GM20431 (cell line): ENCODE data around the gene MARCHF11.

Experiments
- in situ Hi-C: fragments of 300-500 bp; cut with MseI, MboI; formaldehyde crosslinking; loops from one replicate; pipeline ENCODE4 v1.15.0; 2020; ENCODE audit warnings: low sequenced_read_pairs; ENCODE audit not compliant: unreplicated experiment

MARCHF11 gene

DNA sequence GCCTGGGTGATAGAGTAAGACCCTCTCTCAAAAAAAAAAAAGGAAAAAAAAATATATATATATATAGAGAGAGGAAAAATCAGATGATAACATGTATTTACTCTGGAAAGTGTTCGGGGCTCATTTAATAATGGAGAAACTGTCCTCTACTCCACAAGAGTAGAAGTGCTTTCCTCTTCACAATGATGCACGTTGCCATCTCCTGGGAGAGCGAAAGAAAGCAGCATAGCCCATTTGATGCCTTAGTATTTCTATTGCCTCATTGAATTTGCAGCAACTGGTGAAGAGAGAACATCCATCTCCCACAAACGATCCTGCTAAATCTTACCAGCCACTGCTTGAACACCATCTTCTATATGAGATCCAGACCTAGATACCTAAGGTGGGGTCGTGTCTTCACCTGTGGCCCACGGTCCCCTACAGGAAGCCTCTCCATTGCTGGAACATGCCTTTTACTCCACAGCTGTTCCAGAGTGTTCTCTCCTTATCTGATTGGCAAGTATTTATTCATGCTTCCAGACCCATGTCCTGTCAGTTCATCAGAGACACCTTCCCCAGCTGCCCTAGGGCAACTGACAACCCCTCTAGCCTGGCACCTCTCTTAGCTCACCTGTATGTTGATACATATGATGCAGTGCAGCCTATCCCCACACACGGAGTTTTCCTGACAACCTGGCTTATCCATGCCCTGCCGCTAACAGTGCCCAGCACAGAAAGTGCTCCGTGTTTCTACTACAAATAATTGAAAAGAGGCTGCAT, 115.3 kb downstream of the MARCHF11 start:
- in situ Hi-C loops, result no loop called here

DNA sequence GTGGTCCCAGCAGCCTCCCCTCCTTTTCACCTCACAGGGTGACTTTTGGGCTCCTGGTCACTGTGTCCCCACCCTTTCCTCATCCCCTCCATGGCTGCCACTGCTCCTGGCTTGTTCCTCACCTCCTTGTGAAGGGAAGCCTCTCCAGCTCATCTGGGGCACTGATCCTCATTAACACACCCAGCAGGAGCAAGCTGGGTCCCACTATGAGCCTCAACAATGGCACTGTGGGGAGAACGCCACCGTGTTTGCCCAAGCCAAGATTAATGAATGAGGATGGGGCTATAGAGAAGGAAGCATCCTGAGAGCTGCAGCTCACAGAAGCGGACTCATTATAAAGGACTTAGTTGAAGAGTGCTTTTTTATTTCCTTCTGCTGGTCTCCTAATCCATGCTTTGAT, 118.4 kb downstream of the MARCHF11 start:
- in situ Hi-C loops, result no loop called here

DNA sequence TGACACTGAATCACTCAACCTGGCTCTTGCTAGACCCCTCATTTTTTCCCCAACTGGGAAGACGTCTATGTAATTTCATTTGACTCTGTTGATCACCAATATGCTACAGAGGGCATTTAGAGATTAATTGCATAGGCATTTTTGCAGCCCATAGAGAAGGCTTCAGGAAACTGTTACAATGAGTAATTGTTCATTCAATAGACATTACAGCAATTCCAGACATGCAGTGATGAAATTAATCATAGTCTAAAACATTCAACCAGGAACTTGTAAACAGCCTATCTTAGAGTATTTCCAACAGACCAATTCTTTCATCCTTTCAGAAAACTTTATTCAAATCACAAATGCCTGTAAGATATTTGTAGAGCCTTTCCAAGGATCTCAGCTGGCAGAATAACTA, 122.3 kb downstream of the MARCHF11 start:
- in situ Hi-C loops, result no loop called here

DNA sequence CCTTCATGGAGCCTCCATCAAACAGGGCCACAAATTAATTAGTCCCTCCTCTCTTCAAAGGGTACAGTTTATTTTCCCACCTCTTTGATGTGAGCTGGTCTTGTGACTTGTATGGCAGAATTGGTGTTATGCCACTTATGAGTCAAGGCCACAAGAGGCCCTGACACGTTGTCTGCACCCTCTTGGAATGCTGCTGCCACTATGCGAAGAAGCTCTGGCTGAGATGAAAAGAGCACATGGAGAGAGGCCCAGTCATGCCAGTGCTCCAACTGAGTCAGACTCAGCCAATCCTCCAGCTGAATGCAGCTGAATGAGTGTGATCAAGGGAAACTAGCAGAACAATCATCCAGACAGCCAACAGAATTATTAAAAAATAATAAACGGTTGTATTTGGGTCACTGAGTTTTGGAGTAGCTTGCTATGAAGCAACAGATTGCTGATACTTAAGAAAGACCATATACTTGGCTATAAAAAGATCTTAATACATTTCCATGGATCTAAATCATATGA, 128.3 kb downstream of the MARCHF11 start:
- in situ Hi-C loops, result no loop called here

DNA sequence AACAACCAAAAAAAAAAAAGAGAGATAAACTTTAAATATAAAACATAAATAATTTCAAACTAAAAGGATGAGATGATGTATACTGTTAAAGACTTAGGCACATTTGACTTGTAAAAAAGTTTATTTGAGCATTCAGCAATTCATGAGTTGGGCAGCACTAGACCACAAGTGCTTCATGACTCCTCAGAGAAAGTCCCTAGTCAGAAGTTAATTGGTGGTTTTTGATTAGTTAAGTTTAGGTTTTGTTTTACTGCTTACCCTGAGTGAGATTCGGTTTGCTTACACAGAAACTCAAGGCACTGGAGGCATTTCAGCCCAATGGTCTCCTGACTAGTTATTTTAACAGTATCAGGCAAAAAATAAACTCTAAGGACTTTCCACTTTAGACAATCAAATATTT, 129.2 kb downstream of the MARCHF11 start:
- in situ Hi-C loops, result no loop called here

DNA sequence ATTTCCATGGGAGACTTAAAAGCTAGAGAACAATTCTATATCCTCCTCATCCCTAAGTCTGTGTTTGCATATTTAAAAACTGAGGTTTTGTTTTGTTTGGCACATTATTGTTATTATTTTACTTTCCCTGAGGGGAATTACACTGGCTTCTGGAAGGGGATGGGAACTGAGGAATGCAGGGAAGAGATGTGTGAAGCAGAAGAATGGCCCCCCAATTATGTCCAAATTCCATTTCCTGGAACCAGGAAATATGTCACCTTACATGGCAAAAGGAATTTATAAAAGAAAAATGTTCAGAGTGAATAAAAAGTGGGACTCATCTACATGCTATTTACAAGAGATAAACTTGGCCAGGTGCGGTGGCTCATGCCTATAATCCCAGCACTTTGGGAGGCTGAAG, 129.8 kb downstream of the MARCHF11 start:
- in situ Hi-C loops, result no loop called here

DNA sequence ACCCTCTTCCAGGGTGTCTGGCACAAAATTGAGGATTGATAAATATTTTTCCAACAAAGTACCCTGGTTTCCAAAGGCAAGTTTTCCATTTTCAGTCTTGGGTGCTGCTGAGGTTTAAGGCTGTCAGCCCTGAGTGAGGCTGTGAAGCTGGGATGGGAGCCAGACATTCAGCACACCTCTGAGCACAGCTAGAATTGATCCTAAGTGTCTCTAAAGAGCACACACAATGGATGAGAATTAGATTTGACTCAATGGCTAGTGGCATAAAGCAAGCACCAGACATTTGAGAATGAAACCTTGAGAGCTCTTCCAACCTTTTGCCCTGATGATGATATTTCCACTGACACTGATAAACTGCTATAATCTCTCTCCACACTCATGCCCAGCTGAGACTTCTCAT, 131.5 kb downstream of the MARCHF11 start:
- in situ Hi-C loops, result no loop called here

DNA sequence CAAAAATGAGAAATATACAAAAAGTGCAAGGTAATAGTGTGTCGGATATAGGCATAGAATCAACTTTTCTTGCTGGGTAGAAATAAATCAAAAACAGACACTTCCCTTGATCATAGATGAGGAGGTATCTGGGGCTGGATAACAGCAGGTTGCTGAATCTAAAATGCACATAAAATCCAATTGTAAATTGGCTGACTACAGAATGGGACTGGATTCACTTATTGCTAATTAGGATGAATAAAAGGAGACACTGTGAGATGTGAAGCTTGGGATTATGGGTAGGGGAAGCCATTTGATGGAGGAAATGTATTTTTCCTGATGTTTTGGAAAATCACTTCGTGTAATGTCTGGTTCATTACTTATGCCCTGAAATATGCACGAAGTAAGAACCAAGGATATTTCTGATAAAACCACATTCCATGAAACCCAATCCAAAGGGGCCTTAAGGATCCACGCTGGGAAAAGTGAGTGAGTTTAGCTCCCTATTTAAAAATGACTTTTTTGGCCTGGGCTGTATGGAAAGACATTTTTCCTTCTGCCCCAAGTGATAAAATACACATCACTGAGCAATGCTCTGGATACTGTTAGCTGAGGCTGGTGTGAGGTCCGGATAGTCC, 136.1 kb downstream of the MARCHF11 start:
- in situ Hi-C loops, result no loop called here

DNA sequence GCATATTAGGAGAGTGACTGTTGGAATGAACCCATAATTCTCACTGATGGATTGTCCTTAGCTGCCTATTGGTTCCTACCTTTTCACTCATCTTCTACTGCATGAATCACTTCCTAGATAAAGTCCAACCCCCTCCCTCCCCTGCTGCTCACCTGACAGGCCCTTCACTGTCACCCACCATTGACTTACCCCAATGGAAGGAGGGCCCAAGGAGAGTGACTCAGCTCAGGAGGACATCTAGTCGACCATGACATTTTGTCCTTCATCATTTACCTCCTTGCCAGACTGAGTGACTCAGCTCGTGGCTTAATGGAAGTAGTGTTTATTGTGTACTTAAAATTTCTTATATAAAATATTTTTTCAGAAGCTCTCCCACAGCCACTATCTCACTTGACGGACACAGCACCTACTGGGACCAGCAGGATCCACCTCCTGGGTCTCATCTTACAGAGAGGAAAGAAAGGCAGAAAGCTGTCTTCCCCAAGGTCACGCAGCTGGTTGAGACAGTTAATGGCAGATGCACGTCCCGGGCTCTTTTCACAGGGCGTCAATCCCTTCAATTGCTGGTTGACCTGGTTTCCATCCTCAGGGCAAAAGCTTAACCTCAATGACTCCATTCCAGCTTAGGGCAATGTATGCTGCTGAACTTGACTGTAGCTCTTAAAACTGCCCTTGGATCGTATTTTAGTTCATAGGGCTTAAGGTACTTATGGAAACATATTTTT, 142.3 kb downstream of the MARCHF11 start:
- in situ Hi-C loops, result no loop called here

DNA sequence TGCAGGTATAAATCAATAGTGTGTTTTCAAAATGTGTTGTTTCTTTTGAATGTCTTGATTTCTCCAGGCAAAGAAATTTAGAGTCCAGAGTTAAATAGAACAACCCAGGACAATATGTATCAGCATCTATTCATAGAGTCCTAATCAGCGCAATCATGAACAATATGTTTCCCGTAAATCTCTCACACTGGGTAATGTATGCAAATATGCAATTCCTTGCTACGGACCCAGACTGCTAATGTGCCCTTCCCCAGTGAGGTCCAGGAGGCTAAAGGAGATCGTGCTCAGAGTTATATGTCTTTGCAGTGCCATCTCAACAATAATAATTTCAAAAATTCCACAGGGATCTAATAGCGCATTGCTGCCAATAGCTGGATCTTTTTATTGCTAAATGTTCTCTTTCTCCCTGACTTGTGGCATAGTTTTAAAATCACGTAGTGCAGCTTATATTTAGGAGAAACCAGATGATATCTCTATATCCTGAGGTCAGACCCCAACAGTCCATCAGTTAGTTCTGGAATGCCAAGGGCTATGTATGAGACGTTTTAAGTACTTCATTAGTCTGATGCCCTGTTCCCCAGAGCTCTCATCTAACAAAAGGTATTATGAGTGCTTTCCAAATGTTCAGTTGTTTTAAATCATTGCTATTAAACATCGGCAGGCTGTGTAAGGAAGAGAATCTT, 145.1 kb downstream of the MARCHF11 start:
- in situ Hi-C loops, result no loop called here

DNA sequence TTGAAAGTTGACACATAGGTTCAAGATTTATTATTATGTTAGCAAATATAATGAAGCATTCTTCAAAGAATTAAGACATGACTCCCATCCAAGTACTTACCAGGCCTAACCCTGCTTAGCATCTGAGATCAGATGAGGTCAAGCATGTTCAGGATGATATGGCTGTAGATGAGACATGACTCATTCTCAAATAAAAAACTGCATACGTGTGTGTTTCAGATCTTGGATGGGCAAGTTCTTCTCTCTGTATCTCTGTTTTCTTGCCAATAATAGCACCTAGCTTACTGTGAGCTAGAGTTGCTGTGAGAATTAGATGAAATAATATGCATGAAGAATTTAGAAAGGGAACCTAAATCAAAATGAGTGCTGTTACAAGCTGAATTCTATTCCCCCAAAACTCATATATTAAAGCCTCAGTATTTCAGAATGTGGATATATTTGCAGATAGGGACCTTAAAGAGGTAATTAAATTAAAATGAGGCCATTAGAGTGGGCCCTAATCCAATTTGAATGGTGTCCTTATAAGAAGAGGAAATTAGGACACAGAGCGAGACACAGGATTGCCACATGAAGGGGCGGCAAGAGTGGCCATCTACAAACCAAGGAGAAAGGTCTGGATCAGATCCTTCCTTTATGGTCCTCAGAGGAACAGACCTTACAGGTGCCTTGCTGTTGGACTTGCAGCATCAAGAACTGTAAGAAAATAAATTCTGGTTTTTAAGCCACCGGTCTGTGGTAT, 146.2 kb downstream of the MARCHF11 start:
- in situ Hi-C loops, result no loop called here

DNA sequence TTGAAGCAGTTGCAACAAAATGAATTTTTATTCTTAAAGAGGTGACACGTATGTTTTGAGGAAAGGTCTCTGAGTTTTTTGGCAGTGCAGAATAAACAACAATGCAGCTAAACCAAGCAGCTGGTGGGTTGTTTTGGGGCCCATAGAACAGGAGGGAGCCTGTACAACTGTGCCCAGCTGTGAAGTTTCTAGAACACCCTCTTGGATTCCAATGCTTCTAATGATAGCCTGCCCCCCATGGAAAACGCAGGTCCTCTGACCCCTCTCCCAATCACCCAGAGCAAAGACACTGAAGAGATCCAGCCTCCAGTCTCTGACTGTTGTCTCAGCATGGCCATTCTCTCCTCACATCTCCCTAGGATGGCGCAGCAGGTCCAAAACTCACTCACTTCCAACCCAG, 150.9 kb downstream of the MARCHF11 start:
- in situ Hi-C loops, result no loop called here

DNA sequence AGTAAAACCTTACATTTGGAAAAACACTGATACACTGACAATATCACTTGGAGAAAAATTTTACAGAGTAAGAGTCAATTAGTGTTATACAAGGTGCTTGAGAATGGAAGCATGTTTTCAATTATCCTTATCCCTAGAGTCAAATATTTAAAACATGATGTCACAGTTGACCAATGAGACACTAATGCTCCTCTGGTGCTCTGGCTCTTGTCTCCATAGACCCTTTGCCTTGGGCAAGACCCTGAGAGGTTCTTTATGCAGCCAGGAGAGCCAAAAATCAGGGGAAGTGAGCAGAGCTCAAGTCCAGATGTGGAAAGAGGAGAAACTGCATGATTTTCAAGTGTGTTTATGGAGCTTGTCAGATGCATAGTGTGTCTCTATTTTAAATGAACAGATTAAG, 153.9 kb downstream of the MARCHF11 start:
- in situ Hi-C loops, result no loop called here

DNA sequence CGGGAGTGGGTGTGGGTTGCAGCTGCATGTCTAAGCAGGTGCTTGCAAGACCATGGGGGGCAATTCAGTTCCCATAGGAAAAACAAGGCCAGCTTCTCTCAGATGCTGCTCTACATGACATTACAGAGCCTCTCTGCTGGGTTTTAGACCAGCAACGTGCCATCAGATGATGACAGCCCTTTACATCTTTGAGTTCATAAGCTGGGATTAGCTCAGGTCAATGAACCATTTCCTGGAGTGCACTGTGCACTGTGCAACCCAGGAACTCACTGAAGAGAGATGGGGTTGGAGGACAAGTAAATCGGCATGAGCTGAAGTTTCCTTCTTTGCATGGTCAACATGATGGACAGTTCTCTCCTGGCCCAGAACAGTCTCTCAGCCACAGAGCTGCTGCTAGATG, 160.6 kb downstream of the MARCHF11 start:
- in situ Hi-C loops, result no loop called here

DNA sequence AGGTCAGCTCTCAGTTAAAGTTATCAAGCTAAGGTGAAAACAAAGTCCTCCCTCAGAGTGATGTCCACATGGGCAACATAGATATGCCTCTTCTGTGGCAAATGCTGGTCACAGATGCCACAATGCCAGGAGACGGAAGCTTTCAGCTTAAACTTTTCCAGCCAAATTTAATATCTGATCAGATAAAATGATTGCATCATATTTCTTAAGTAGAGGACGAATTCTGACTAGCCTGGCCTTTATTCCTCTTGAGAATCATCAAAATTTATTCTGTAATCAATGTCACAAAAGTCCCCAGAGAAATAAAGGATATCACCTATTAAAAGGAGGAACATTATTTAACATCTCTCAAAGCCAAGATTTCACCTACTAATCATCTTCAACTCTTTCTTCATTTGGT, 161.9 kb downstream of the MARCHF11 start:
- in situ Hi-C loops, result no loop called here
